Gastrocnemius medialis (tissue), 4 donors: ENCODE measurements around the gene PPARG.

Source experiments
- CTCF ChIP-seq, 5 experiments: fragments of 450-650 bp in 3 of 5; fragments of 200-600 bp in 2 of 5; sonication (generic) in 2 of 5; IDR thresholded peaks in 4 of 5; conservative IDR thresholded peaks in 1 of 5; 1 replicate in 4 of 5; 2 replicates in 1 of 5; pipeline ENCODE4 v1.5.1; 2016 to 2019; ENCODE audit warnings: antibody characterized with exemption in 5 of 5, mild to moderate bottlenecking in 3 of 5, moderate library complexity in 3 of 5
- POLR2A ChIP-seq, 2 donors: fragments of 450-650 bp; IDR thresholded peaks; one replicate each; pipeline ENCODE4 v1.6.1; 2017; ENCODE audit warnings: antibody characterized with exemption in 2 of 2, mild to moderate bottlenecking in 2 of 2, moderate library complexity in 2 of 2

GRCh38 chr3:12292770-12293169 lies 3.9 kb downstream of the PPARG start:
- TF ChIP-seq CTCF (IDR thresholded peaks at IDR 0.05 in 4 of 5, conservative IDR thresholded peaks at IDR 0.05 in 1 of 5): no peak
- TF ChIP-seq POLR2A (IDR thresholded peaks at IDR 0.05): no peak
